ENCODE measurements around the gene NAB2.
"Not testable (repeated sequence)": the region's sequence is repeated elsewhere in the genome, so short reads cannot be mapped to it uniquely, and the experiment has no call there.

NAB2 gene

DNA sequence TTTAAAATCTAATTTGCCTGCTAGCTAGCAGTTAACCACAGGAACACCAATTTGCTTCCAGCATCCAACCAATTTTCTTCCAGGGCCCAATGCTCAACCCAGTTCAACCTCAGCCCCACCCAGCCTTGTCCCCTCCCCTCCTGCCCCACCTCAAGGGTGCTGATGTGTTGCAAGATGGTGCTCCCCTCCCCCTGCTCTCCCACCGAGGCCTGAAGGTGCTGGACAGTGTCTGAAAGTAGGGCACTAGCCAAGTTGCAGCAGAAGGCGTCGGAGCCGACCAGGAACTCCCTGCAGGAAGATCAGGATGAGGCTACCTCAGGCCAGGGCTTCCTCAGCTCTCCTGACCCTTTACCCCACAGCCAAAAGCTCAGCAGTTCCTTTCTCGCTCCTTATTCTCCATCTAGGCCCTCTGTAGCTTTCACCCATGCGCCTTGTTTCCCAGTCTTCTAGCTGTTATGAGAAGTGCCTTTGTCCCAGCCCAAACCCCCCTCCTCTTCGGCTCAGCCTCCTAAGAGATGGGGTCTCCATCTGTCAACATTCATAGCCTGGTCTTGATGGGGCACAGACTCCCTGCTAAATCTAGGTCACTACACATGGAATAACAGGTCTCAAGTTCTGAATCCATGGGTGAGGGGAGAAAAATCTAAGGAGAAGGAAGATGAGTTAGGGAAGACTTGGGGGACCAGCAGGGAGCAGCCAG, 18.7 kb downstream of the NAB2 start:
- no peak for DNase-seq (ENCODE audit: low read depth)
- H3K4me3 ChIP-seq (ENCODE audit: low read depth, low read length) = no peak overlapping the region

DNA sequence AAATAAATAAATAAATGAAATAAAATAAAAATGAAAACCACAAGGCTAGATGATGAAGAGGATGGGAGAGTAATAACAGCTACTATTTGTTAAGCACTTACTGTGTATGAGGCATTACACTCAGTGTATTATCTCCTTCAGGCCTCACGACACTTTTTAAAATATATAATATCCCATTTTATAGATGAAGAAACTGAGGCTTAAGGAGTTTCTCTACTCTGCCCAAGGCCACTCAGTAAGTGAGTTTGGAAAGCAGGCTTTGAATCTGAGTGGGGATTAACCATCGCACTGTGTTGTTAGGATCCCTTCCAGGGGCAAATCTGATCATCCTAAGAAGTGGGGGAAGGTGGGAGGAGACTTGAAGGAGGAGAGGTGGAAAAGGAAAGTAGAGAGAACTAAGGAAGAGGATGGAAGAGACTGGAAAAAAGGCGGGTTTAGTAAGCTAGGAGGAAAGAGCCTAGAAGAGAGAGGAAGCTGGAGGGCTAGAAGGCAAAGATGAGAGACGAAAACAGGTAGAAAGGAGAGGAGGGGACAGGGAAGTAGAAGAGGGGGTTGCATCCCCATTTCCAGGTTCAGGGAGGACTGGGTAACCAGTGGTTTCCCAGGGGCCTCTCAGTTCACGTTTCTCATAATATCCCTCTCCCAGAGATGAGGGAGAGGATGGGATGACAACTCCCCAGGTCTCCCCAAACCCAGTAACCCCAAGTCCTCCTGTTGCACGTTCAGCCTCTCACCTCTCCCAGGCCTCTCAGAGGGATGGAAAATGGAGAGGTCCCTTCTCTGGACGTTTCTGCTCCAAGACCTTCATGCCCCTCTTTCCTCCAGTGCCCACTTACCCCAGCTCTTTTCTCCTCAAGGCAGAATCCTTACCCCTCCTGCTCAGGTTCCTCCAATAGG, 20.5 kb downstream of the NAB2 start:
- DNase-seq (ENCODE audit: low read depth) = no peak
- H3K4me3 ChIP-seq (ENCODE audit: low read depth, low read length) = peak overlapping the region; percentile 76

DNA sequence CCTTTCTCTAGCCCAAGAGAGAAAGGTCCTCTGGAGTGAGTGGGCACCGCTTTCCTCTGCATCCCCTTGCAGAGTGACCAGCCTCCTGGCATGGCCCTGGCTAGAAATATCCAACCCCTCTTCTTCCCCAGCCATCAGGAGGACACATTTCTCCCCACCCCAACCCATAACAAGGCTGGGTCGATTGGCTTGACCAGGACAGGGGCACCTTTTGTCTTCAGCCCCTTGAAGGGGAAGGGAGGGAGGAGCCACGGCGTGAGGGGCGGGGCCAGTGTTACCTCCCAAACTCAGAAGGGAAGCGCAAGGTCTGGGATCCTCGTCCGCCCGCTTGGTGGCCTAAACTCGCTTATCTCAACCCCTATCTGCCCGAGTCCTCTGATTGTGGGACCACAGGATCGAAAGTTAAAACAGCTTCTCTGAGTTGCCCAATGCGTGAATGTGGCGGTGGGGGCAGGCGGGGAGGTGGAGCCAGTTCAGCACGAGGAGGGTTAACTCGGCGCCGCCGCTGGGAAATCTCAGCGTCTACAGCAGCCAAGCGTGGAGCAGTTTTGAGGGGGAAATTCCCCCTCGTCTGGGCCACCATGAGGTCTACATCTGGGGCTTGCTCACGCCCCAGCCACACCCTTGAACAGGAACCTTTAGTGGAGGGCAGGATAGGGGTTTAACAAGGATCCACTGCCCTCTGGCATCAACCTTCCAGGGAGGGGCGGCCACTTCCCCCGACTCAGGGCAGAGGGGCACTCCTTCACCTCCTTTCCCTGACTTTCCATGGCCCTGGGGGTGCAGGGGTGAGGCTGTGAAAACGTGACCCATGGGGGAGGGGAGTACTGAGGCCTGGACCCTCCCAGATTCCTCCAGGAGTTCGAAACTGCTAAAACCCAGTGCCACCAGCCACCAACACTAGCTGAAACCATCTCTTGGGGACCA, 21.5 kb downstream of the NAB2 start:
- DNase-seq (ENCODE audit: low read depth) = no peak
- peak overlapping the region; percentile 76 for H3K4me3 ChIP-seq (ENCODE audit: low read depth, low read length)

DNA sequence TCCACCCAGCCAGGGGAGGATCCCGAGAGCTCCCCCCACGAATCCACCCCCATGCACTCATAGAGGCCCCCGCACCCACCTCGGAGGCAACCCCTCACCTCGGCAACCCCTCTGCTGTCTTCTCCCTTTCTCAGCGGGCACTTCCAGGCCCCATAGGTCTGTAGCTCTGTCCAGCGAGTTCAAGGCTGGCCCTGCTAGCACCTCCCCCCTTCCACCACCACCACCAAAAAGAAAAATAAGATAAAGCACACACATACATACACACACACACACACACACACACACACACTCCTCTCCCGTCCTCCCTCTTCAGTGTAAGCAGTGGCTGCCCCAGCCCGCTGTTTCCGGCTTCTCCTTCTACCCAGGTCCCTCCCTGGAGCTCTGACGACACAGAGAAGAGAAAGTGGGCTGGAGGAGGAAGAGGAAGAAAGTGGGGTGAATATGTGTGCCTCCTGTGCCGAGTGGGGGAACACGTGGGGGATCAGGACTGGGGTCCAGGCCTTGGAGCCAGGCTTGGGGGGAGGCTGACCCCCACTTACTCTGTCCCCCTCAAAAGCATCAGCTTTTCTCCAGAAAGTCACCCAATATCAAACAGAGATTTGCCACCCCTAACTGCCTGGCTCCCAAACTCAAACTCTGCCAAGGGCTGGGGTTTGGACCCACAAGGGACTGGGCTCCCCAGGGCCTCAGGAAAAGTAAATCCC, 22.3 kb downstream of the NAB2 start, which contains the start of gene STAT6:
STAT6 (minus strand) TSS at position 332 of the 704 bp plus-strand sequence. CDS start 3,084 bp downstream, outside the sequence.
- H3K4me3 ChIP-seq (ENCODE audit: low read depth, low read length) = peak within 1 kb of the TSS; percentile 76
- DNase-seq (ENCODE audit: low read depth) = peak; percentile 74

DNA sequence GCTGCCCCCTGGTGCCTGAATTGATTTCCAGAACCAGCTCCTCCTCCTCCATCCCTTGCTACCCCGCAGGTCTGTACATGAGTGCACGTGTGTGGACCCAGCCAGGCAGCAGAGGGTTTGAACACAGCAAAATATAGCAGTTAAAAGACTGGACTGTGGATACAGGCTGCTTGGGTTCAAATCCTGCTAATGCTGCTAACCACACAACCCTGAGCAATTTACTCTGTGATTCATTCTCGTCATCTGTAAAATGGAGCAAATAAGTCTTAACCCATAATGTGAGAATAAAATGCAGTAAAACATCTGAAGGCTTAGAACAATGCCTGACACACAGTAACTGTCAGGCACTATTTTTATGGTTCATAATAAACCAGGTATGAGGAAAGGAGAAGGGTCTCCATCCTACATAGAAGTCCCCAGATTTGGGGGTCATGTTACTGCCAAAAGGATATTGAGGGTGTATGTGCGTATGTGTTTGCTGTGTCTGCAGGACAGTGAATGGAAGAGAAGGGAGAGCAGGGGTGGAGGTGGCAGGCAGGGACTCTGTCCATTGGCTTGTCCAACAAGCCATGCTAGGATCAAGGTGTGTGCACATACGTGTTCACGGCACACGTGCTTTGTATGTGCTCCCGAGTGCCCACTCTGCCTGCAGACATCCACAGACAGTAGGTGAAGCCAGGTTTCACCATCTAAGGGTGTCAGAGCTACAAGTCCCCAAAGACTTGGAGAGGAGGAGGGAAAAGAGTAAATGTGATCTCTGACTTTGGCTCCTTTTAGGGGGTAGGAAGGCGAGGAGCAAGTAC, 23.8 kb downstream of the NAB2 start:
- no peak for DNase-seq (ENCODE audit: low read depth)
- peak overlapping the region; percentile 76 for H3K4me3 ChIP-seq (ENCODE audit: low read depth, low read length)

DNA sequence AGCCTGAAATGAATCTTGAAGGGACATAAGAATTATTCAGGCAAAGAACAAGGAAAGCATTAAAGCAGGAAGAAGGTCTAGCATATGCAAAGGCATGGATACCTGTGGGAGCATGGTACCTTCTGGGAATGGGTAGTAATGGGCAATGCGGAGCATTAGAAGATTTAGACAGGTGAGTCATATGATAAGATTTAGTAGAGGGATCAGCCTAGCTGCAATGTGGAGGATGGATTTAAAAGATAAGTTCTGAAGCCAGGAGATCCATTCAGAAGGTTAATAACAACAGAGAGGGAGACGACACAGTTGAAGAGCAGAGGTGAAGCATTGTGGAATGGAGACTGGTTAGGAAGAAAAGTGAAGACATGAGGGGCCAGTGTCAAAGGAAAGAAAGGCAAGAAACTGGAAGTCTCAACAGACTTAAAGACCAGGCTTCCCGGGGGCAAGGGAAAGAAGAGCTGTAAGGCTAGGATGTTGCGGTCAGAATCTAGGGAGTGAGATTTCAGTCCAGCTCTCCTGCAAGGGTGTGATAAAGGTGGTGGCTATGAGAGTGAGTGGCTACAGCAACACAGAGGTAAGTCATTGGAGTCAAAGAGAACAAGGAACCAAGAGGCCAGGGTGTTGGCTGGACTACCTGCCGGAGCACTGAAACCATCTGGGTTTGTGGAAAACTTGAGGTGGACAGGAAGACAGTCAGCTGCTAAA, 27.8 kb downstream of the NAB2 start:
- H3K4me3 ChIP-seq (ENCODE audit: low read depth, low read length) = no peak overlapping the region
- no peak for DNase-seq (ENCODE audit: low read depth)

DNA sequence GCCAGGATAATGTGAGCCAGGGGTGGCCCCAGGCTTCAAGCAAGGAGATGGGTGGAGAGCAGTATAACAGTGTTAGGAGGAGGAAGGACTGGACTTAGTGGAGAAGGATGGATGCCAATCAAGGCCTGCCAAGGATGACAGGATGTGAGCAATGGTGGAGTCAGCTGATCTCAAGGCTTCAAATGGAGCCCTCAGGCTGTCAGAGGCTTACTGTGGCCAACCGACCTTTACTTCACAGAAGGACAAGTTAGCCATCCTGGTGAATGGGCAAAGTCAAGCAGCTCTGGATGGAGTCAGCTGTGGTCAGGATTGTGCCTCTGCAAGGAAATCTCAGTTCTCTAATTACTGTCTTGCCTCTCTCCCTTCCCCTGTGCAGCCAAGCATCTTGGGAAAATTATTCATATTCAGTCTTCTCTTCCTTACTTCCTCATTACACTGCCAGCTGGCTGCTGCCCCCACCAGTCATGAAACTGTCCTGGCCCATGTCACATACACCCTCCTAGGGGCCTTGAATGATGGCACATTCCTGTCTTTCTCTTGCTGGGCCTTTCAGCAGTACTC, 29.9 kb downstream of the NAB2 start:
- DNase-seq (ENCODE audit: low read depth) = no peak
- H3K4me3 ChIP-seq (ENCODE audit: low read depth, low read length) = no peak overlapping the region

DNA sequence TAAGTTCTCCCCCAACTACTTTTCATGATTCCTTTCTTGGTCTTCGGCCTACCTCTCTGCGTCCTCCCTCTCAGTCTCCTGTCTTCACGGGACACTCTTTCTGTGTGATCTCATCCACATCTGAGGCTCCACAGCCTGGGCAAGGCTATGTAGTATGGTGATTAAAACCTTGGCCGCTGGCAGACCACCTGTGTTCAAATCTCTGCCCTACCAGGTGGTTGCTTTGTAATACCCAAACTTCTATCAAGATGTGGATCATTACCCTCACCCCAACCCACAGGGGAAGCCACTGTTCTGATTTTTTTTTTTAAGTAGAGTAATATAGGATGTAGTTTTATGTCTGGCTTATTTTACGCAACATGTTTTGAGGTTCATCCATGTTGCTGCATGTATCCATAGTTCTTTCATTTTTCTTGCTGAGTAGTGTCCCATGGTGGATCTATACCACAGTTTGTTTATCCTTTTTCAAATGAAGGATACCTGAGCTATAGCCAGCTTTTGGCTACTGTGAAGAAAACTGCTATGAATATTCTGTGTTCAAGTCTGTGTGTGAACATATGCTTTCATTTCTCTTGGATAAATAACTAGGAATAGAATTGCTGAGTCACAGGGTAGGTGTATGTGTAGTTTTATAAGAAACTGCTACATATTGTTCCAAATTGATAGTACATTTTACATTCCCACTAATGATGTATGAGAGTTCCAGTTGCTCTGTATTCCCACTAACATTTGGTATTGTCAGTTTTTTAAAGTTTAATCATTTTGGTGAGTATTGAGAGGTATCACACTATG, 30.6 kb downstream of the NAB2 start:
- DNase-seq (ENCODE audit: low read depth) = no peak

DNA sequence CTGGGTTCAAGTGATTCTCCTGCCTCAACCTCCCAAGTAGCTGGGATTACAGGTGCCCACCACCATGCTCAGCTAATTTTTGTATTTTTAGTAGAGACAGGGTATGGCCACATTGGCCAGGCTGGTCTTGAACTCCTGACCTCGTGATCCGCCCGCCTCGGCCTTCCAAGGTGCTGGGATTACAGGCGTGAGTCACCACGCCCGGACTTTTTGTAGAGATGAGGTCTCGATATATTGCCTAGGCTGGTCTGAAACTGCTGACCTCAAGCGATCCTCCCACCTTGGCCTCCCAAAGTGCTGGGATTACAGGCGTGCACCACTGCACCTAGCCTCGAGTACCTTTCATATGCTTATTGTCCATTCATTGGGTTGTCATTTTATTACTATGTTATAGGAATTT, 31.8 kb downstream of the NAB2 start:
- not testable (repeated sequence) for H3K4me3 ChIP-seq (ENCODE audit: low read depth, low read length); DNase-seq (ENCODE audit: low read depth)

More for the DNA sequence above, 30.6 kb downstream of the NAB2 start:
- no peak overlapping the region for H3K4me3 ChIP-seq (ENCODE audit: low read depth, low read length)

DNA sequence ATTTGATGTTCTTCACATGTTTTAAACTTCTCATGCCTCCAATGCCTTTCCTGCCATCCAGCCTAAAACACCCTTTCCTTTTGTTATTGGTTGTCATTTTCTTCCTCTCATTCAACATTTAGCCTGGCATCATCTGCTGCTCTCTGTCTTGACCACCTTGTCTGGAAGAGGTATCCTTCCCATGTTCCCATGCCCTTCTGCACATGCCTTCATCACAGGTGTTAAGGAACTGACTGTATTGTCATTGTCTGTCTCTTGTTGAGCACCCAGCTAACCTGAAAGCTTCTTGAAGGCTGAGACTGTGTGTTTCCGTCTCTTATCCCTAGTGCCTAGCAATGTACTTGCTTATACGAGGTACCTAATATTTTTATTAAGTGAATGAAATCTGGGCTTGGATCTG, 34.9 kb downstream of the NAB2 start:
- no peak for DNase-seq (ENCODE audit: low read depth)
- no peak overlapping the region for H3K4me3 ChIP-seq (ENCODE audit: low read depth, low read length)

DNA sequence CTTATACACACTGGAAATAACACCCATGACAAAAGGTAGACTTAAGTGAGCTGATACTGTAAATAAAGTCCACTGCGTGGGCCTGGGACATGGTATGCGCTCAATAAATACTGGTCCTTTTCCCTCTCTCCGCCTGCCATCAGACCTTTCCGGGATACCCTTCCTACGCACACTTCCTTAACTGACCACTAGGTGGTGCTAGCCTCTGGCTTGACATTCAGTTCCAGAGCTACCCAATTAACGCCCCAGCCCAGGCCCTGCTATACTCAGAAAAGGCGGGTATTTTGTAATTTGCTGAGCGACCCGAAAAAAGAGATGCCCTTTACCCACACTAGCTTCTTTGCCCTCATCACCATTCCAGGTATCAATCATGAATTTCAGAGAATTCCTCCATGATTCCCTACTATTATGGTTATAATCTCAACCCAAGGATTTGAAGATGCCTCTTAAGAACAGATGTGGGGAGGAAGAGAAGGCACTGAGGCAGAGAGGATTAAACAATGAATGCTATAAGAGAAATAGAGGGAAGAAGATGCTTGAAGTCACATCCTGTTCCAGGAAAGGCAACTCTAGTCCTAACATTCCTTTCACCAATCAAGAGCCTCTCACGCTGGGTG, 35.5 kb downstream of the NAB2 start:
- no peak for DNase-seq (ENCODE audit: low read depth)

DNA sequence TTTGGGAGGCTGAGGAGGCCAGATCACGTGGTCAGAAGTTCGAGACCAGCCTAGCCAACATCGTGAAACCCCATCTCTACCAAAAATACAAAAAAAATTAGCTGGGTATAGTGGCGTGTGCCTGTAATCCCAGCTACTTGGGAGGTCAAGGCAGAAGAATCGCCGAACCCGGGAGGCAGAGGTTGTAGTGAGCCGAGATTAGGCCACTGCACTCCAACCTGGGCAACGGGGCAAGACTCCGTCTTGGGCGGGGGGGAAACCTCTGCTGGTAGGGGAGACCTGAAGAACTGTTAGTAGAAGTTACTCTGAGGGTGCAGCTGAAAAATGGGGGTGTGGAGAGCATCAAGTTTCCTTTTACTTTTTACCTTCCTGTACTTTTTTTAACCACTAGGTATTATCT, 37.1 kb downstream of the NAB2 start:
- H3K4me3 ChIP-seq (ENCODE audit: low read depth, low read length) = no peak overlapping the region
- DNase-seq (ENCODE audit: low read depth) = no peak

More for the DNA sequence above, 35.5 kb downstream of the NAB2 start:
- H3K4me3 ChIP-seq (ENCODE audit: low read depth, low read length) = no peak overlapping the region

DNA sequence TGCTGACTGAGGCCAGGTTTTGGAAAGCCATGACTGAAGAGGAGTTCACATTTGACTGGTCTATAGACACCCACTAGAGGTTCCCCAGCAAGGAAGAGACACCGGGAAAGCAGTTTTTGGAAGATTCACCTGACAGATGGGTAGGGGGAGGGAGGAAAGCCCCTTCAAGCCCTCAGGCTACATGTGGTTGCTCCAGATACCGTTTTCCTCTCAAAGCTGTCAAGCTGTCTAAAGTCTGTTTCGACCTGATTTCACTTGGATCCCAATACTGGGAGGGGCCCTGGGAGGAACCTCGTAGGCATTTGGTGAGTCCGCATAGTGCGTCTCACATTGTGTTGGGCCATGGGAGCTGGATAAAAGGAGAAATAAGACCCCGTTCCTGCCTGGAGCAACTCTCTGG, 37.6 kb downstream of the NAB2 start:
- H3K4me3 ChIP-seq (ENCODE audit: low read depth, low read length) = no peak overlapping the region
- DNase-seq (ENCODE audit: low read depth) = no peak

DNA sequence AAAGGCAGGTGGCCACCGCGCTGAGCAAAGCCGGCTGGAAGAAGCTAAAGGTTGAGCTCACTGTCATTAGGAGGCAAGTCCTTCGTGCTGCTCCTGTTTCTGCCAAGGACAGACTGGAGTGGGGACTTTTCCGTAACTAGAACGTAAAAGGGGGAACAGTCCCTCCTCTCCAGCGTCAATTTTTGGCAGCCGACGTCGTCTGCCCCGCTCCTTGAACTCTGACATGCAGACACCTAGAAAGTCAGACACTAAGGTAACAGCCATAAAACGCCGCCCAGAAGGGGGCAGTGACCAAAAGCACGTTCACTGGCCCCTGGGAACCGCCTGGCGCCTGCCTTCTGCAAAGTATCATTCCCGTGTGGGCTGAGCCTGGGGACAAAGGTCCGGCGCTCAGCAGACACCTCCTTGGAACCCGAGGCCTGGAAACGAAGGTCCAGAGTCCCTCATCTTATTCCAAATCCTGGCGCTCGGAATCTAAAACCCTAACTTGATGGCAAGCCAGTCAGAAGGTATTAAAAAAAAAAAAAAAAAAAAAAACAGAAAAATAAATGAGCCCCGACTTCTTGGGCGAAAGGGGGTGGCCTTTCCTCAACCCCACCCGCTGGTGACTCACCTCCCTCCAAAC, 38.3 kb downstream of the NAB2 start:
- DNase-seq (ENCODE audit: low read depth) = no peak

DNA sequence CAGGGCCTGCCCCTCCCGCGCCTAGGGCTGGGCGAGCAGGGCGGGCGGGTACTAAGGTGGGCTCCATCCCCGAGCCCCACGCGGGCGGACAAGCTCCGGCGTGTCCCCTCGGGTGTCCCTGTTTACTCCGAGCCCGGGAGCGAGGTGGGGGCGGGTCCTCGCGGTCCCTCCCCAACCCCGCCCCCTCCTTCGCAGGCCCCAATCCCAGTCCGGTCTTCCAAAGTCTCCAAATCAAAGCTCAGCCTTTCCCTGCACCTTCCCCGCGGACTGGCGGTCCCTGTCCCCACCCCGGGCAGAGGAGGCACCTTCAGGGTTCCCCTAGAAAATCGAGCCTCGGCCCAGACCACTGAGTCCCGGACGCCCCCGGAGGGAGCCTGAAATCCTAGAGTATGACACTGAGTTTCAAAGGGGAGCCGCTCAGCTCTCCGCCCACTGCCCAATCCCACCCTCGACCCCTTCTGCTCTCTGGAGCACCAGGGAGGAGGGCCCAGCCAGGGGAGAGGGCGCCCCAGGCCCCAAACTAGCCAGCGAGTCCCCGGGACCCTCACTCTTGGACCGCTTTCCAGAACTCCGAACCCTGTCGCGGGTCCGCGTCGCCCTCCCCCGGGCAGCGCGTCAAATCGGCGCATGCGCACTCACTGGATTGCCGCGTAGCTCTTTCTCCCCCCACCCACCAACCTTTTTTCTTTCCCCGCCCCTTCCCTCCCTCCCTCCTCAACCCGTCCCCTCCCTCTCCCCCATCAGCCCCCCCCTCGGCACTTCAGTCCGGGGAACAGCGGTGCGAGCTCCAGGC, 39.0 kb downstream of the NAB2 start, which contains the start of gene LRP1:
LRP1 (plus strand) TSS at position 758 of the 793 bp plus-strand sequence. CDS start 482 bp downstream, outside the sequence.
- DNase-seq (ENCODE audit: low read depth) = no peak
- peak within 1 kb of the TSS; percentile 94 for H3K4me3 ChIP-seq (ENCODE audit: low read depth, low read length)

More for the DNA sequence above, 38.3 kb downstream of the NAB2 start:
- peak overlapping the region; percentile 94 for H3K4me3 ChIP-seq (ENCODE audit: low read depth, low read length)

Measured in skeletal muscle cell (primary cell).